ENCODE results near the gene SLC6A11. TPM values are rescaled to one million over a fixed set of nuclear protein-coding genes. Genes with fewer than 3 reads are reported as not detected.

The SLC6A11 gene
- polyA plus RNA-seq, 2 donors, result 6.1 to 7.3 TPM

GRCh38 chr3:10870296-10870695 is 54.3 kb downstream of the SLC6A11 start:
- Histone ChIP-seq H3K27me3 (ENCODE audit: control insufficient read depth in 1 of 2, insufficient read depth in 2 of 2, low read length in 2 of 2) (no peaks in the 10 kb centered on the region), H3K27ac (ENCODE audit: low read depth in 2 of 2, low read length in 1 of 2) (no peak overlapping the region)
- WGBS, 2 donors, result 88 to 96% methylated on average over 1 of the region's 1 CpG

GRCh38 chr3:10873415-10873814 is 57.4 kb downstream of the SLC6A11 start:
- no peaks in the 10 kb centered on the region for H3K9me3 ChIP-seq (ENCODE audit: control insufficient read depth in 2 of 2, insufficient read depth in 1 of 2, low read depth in 1 of 2, low read length in 1 of 2)
- H3K4me1 ChIP-seq (ENCODE audit: control insufficient read depth in 2 of 2, insufficient read depth in 2 of 2, low read length in 1 of 2), result peaks cover 0 to 4% of the 10 kb centered on the region in 2 donors
- no peaks in the 10 kb centered on the region for H3K27me3 ChIP-seq (ENCODE audit: control insufficient read depth in 1 of 2, insufficient read depth in 2 of 2, low read length in 2 of 2)
- 81 to 88% methylated on average over 5 of the region's 5 CpGs for WGBS, 2 donors
- H3K4me3 ChIP-seq (ENCODE audit: low read depth in 1 of 2, low read length in 2 of 2), result no peak overlapping the region
- no peak overlapping the region for H3K27ac ChIP-seq (ENCODE audit: low read depth in 2 of 2, low read length in 1 of 2)
- no peaks in the 10 kb centered on the region for H3K36me3 ChIP-seq (ENCODE audit: control insufficient read depth in 2 of 2, insufficient read depth in 2 of 2, low read length in 1 of 2)

More at GRCh38 chr3:10870296-10870695, 54.3 kb downstream of the SLC6A11 start:
- Histone ChIP-seq H3K4me1 (ENCODE audit: control insufficient read depth in 2 of 2, insufficient read depth in 2 of 2, low read length in 1 of 2) (peaks cover 0 to 4% of the 10 kb centered on the region in 2 donors), H3K9me3 (ENCODE audit: control insufficient read depth in 2 of 2, insufficient read depth in 1 of 2, low read depth in 1 of 2, low read length in 1 of 2) (no peaks in the 10 kb centered on the region), H3K4me3 (ENCODE audit: low read depth in 1 of 2, low read length in 2 of 2) (no peak overlapping the region), H3K36me3 (ENCODE audit: control insufficient read depth in 2 of 2, insufficient read depth in 2 of 2, low read length in 1 of 2) (no peaks in the 10 kb centered on the region)

GRCh38 chr3:10875914-10876313 is 59.9 kb downstream of the SLC6A11 start:
- Histone ChIP-seq H3K27me3 (ENCODE audit: control insufficient read depth in 1 of 2, insufficient read depth in 2 of 2, low read length in 2 of 2) (no peaks in the 10 kb centered on the region), H3K4me3 (ENCODE audit: low read depth in 1 of 2, low read length in 2 of 2) (no peak overlapping the region), H3K36me3 (ENCODE audit: control insufficient read depth in 2 of 2, insufficient read depth in 2 of 2, low read length in 1 of 2) (no peaks in the 10 kb centered on the region), H3K4me1 (ENCODE audit: control insufficient read depth in 2 of 2, insufficient read depth in 2 of 2, low read length in 1 of 2) (no peaks in the 10 kb centered on the region), H3K9me3 (ENCODE audit: control insufficient read depth in 2 of 2, insufficient read depth in 1 of 2, low read depth in 1 of 2, low read length in 1 of 2) (no peaks in the 10 kb centered on the region), H3K27ac (ENCODE audit: low read depth in 2 of 2, low read length in 1 of 2) (no peak overlapping the region)
- 50 to 63% methylated on average over 3 of the region's 3 CpGs for WGBS, 2 donors

- Histone ChIP-seq H3K4me1 (ENCODE audit: control insufficient read depth in 2 of 2, insufficient read depth in 2 of 2, low read length in 1 of 2) (no peaks in the 10 kb centered on the region), H3K27me3 (ENCODE audit: control insufficient read depth in 1 of 2, insufficient read depth in 2 of 2, low read length in 2 of 2) (no peaks in the 10 kb centered on the region), H3K36me3 (ENCODE audit: control insufficient read depth in 2 of 2, insufficient read depth in 2 of 2, low read length in 1 of 2) (no peaks in the 10 kb centered on the region), H3K4me3 (ENCODE audit: low read depth in 1 of 2, low read length in 2 of 2) (no peak overlapping the region), H3K9me3 (ENCODE audit: control insufficient read depth in 2 of 2, insufficient read depth in 1 of 2, low read depth in 1 of 2, low read length in 1 of 2) (no peaks in the 10 kb centered on the region), H3K27ac (ENCODE audit: low read depth in 2 of 2, low read length in 1 of 2) (no peak overlapping the region)
- whole genome bisulfite sequencing, 2 donors, result 53 to 61% methylated on average over 4 of the region's 4 CpGs
Observed at GRCh38 chr3:10876661-10877060, 60.6 kb downstream of the SLC6A11 start.

GRCh38 chr3:10882851-10883250 is 66.8 kb downstream of the SLC6A11 start:
- Histone ChIP-seq H3K36me3 (ENCODE audit: control insufficient read depth in 2 of 2, insufficient read depth in 2 of 2, low read length in 1 of 2) (no peaks in the 10 kb centered on the region), H3K27ac (ENCODE audit: low read depth in 2 of 2, low read length in 1 of 2) (no peak overlapping the region), H3K4me3 (ENCODE audit: low read depth in 1 of 2, low read length in 2 of 2) (no peak overlapping the region), H3K27me3 (ENCODE audit: control insufficient read depth in 1 of 2, insufficient read depth in 2 of 2, low read length in 2 of 2) (no peaks in the 10 kb centered on the region), H3K9me3 (ENCODE audit: control insufficient read depth in 2 of 2, insufficient read depth in 1 of 2, low read depth in 1 of 2, low read length in 1 of 2) (no peaks in the 10 kb centered on the region), H3K4me1 (ENCODE audit: control insufficient read depth in 2 of 2, insufficient read depth in 2 of 2, low read length in 1 of 2) (no peaks in the 10 kb centered on the region)
- WGBS, 2 donors, result 59 to 67% methylated on average over 14 of the region's 14 CpGs

- no peak overlapping the region for H3K27ac ChIP-seq (ENCODE audit: low read depth in 2 of 2, low read length in 1 of 2)
- 65 to 75% methylated on average over 7 of the region's 7 CpGs for WGBS, 2 donors
- H3K27me3 ChIP-seq (ENCODE audit: control insufficient read depth in 1 of 2, insufficient read depth in 2 of 2, low read length in 2 of 2), result no peaks in the 10 kb centered on the region
- H3K4me1 ChIP-seq (ENCODE audit: control insufficient read depth in 2 of 2, insufficient read depth in 2 of 2, low read length in 1 of 2), result no peaks in the 10 kb centered on the region
- H3K36me3 ChIP-seq (ENCODE audit: control insufficient read depth in 2 of 2, insufficient read depth in 2 of 2, low read length in 1 of 2), result no peaks in the 10 kb centered on the region
- no peaks in the 10 kb centered on the region for H3K9me3 ChIP-seq (ENCODE audit: control insufficient read depth in 2 of 2, insufficient read depth in 1 of 2, low read depth in 1 of 2, low read length in 1 of 2)
- H3K4me3 ChIP-seq (ENCODE audit: low read depth in 1 of 2, low read length in 2 of 2), result no peak overlapping the region
Observed at GRCh38 chr3:10883478-10884234, 67.6 kb downstream of the SLC6A11 start.

- Histone ChIP-seq H3K27me3 (ENCODE audit: control insufficient read depth in 1 of 2, insufficient read depth in 2 of 2, low read length in 2 of 2) (no peaks in the 10 kb centered on the region), H3K9me3 (ENCODE audit: control insufficient read depth in 2 of 2, insufficient read depth in 1 of 2, low read depth in 1 of 2, low read length in 1 of 2) (peaks cover 0 to 6% of the 10 kb centered on the region in 2 donors), H3K36me3 (ENCODE audit: control insufficient read depth in 2 of 2, insufficient read depth in 2 of 2, low read length in 1 of 2) (no peaks in the 10 kb centered on the region), H3K4me3 (ENCODE audit: low read depth in 1 of 2, low read length in 2 of 2) (no peak overlapping the region), H3K27ac (ENCODE audit: low read depth in 2 of 2, low read length in 1 of 2) (no peak overlapping the region), H3K4me1 (ENCODE audit: control insufficient read depth in 2 of 2, insufficient read depth in 2 of 2, low read length in 1 of 2) (no peaks in the 10 kb centered on the region)
- WGBS, 2 donors, result 87 to 90% methylated on average over 1 of the region's 1 CpG
Observed at GRCh38 chr3:10887015-10887414, 71.0 kb downstream of the SLC6A11 start.

- H3K27ac ChIP-seq (ENCODE audit: low read depth in 2 of 2, low read length in 1 of 2), result no peak overlapping the region
- H3K4me1 ChIP-seq (ENCODE audit: control insufficient read depth in 2 of 2, insufficient read depth in 2 of 2, low read length in 1 of 2), result no peaks in the 10 kb centered on the region
- peaks cover 0 to 6% of the 10 kb centered on the region in 2 donors for H3K9me3 ChIP-seq (ENCODE audit: control insufficient read depth in 2 of 2, insufficient read depth in 1 of 2, low read depth in 1 of 2, low read length in 1 of 2)
- 55 to 70% methylated on average over 3 of the region's 3 CpGs for WGBS, 2 donors
- no peaks in the 10 kb centered on the region for H3K27me3 ChIP-seq (ENCODE audit: control insufficient read depth in 1 of 2, insufficient read depth in 2 of 2, low read length in 2 of 2)
- no peak overlapping the region for H3K4me3 ChIP-seq (ENCODE audit: low read depth in 1 of 2, low read length in 2 of 2)
- H3K36me3 ChIP-seq (ENCODE audit: control insufficient read depth in 2 of 2, insufficient read depth in 2 of 2, low read length in 1 of 2), result no peaks in the 10 kb centered on the region
Observed at GRCh38 chr3:10888518-10889090, 72.6 kb downstream of the SLC6A11 start.

GRCh38 chr3:10889206-10889960 is 73.4 kb downstream of the SLC6A11 start:
- H3K4me3 ChIP-seq (ENCODE audit: low read depth in 1 of 2, low read length in 2 of 2), result no peak overlapping the region
- H3K27ac ChIP-seq (ENCODE audit: low read depth in 2 of 2, low read length in 1 of 2), result no peak overlapping the region
- 87 to 88% methylated on average over 2 of the region's 2 CpGs for WGBS, 2 donors
- peaks cover 0 to 6% of the 10 kb centered on the region in 2 donors for H3K9me3 ChIP-seq (ENCODE audit: control insufficient read depth in 2 of 2, insufficient read depth in 1 of 2, low read depth in 1 of 2, low read length in 1 of 2)
- H3K36me3 ChIP-seq (ENCODE audit: control insufficient read depth in 2 of 2, insufficient read depth in 2 of 2, low read length in 1 of 2), result no peaks in the 10 kb centered on the region
- no peaks in the 10 kb centered on the region for H3K27me3 ChIP-seq (ENCODE audit: control insufficient read depth in 1 of 2, insufficient read depth in 2 of 2, low read length in 2 of 2)
- no peaks in the 10 kb centered on the region for H3K4me1 ChIP-seq (ENCODE audit: control insufficient read depth in 2 of 2, insufficient read depth in 2 of 2, low read length in 1 of 2)
